ENCODE results near the gene MRPL46. TPM values are rescaled to one million over a fixed set of nuclear protein-coding genes. Genes with fewer than 3 reads are reported as not detected.

Gene MRPL46
- polyA plus RNA-seq, 1 donor = 28.6 TPM

DNA sequence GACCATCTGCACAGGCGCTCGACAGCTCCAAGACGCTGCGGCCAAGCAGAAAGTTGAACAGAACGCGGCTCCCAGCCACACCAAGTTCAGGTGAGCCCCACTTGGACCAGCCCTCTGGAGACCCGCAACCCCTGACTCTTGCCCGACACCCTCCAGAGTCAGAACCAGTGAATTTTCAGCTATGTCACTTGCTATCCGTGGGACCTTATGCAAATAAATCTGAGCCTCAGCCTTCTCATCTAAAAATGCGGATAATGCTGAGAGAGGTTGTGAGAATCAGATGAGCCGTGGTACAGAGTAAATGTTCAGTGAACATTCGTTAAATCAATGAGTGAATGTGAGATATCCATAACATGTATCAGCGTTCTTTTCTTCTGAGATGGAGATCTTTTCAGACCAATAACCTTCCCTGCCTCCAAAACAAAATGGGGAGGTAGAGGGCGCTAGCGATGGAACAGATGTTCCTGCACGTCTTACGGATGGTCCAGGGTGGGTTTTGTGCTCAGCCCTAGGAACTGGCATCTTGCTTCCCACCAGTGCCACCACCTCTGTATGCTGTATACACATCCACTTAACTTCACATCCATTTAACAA is 844 bp upstream of the MRPL46 start:
- WGBS (ENCODE audit: insufficient coverage, low lambda C conversion rate) = 0% methylated on average over 1 of the region's 17 CpGs
- Histone ChIP-seq H3K4me1 (ENCODE audit: control insufficient read depth, insufficient read depth, low read length) (no peaks in the 10 kb centered on the region), H3K9me3 (ENCODE audit: control insufficient read depth, low read depth, low read length) (no peaks in the 10 kb centered on the region), H3K36me3 (ENCODE audit: control insufficient read depth, insufficient read depth, low read length) (peaks cover 38% of the 10 kb centered on the region), H3K27me3 (ENCODE audit: control insufficient read depth, insufficient read depth, low read length) (no peaks in the 10 kb centered on the region), H3K4me3 (ENCODE audit: low read length) (peak overlapping the region; percentile 90), H3K27ac (ENCODE audit: low read length) (no peak overlapping the region)
- DNase-seq = peak; percentile 8 to 12

DNA sequence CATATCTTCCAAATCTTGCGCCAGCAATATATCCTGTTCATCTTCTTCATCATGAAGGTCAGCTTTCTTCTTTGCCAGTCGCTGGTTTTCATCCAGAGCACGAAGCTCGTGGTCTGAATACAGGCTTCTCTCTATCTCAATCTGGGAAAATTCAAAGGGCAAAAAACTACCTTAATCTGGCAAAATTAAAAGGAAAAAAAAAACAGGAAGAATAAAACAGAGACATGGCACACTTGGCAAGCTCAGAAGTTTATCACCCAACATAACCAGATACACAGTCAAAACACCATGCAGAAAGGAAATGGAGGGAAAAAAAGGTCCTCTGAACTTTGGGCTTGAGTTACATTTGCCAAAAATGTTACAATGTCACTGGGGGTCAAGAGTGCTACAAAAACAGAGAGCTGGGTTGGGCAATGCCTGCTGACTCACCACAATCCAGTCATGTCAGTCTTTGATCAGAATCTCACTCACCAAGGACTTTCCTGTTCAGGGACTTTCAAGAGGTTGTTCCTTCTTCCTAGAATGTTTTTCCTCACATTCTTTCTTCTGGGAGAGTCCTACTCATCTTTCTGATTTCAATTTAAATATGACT is 1.5 kb downstream of the MRPL46 start:
- DNase-seq = peak in 1 of 2 donors; percentile 25

DNA sequence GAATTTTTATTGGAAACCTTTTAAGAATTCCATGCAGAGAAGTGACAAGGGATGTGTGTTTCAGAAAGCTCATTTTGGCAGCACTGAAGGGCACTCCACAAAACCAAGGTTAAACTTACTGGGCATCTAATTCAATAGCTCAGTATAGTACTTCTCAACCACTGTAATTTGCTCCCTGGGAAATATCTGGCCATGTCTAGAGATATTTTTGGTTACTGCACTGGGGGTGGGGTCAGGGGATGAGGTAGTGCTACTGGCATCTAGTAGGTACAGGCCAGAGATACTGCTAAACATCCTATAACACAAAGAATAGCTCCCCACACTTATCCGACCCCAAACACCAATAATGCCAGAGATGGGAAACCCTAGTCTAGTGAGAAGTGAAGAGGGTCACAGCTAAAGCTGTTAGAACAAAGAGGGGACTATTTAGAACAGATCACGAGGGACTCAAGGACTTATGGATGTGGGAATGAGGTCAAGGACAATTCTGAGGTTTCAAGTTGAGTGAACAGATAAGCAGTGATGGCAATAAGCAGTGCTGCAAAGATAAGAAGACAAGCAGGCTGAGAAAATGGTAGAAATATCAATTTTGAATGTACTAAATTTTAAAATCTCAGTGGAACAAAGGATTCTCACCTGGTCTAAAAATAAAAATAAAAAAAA is 3.2 kb downstream of the MRPL46 start:
- Histone ChIP-seq H3K27me3 (ENCODE audit: control insufficient read depth, insufficient read depth, low read length) (no peaks in the 10 kb centered on the region), H3K36me3 (ENCODE audit: control insufficient read depth, insufficient read depth, low read length) (peaks cover 50% of the 10 kb centered on the region), H3K27ac (ENCODE audit: low read length) (no peak overlapping the region), H3K9me3 (ENCODE audit: control insufficient read depth, low read depth, low read length) (no peaks in the 10 kb centered on the region), H3K4me1 (ENCODE audit: control insufficient read depth, insufficient read depth, low read length) (no peaks in the 10 kb centered on the region), H3K4me3 (ENCODE audit: low read length) (no peak overlapping the region)
- DNase-seq = no peak
- 40% methylated on average over 1 of the region's 2 CpGs for WGBS (ENCODE audit: insufficient coverage, low lambda C conversion rate)

More for the DNA sequence above, 1.5 kb downstream of the MRPL46 start:
- H3K27me3 ChIP-seq (ENCODE audit: control insufficient read depth, insufficient read depth, low read length) = no peaks in the 10 kb centered on the region
- H3K27ac ChIP-seq (ENCODE audit: low read length) = no peak overlapping the region
- H3K9me3 ChIP-seq (ENCODE audit: control insufficient read depth, low read depth, low read length) = no peaks in the 10 kb centered on the region
- H3K36me3 ChIP-seq (ENCODE audit: control insufficient read depth, insufficient read depth, low read length) = peaks cover 34% of the 10 kb centered on the region
- WGBS (ENCODE audit: insufficient coverage, low lambda C conversion rate) = 100% methylated on average over 3 of the region's 4 CpGs
- H3K4me3 ChIP-seq (ENCODE audit: low read length) = no peak overlapping the region
- no peaks in the 10 kb centered on the region for H3K4me1 ChIP-seq (ENCODE audit: control insufficient read depth, insufficient read depth, low read length)

DNA sequence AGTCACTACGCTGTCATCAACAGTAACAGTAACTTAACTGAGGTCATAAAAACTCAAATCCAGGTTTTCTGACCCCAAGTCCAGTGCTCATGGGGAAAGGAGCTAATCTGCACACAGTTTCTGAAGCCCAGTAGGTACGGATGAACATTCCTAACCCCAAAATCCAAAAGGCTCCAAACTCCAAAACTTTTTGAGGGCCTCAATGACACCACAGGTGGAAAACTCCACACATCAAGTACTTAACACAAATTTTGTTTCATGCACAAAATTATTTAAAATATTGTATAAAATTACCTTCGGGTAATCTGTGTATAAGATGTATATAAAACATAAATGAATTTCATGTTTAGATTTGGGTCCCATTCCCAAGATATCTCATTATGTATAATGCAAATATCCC is 10.5 kb downstream of the MRPL46 start:
- peaks cover 3% of the 10 kb centered on the region for H3K4me1 ChIP-seq (ENCODE audit: control insufficient read depth, insufficient read depth, low read length)
- WGBS (ENCODE audit: insufficient coverage, low lambda C conversion rate) = 80% methylated on average over 1 of the region's 3 CpGs
- H3K27me3 ChIP-seq (ENCODE audit: control insufficient read depth, insufficient read depth, low read length) = no peaks in the 10 kb centered on the region
- H3K36me3 ChIP-seq (ENCODE audit: control insufficient read depth, insufficient read depth, low read length) = peaks cover 34% of the 10 kb centered on the region
- H3K4me3 ChIP-seq (ENCODE audit: low read length) = no peak overlapping the region
- no peaks in the 10 kb centered on the region for H3K9me3 ChIP-seq (ENCODE audit: control insufficient read depth, low read depth, low read length)
- no peak overlapping the region for H3K27ac ChIP-seq (ENCODE audit: low read length)
- DNase-seq = no peak

DNA sequence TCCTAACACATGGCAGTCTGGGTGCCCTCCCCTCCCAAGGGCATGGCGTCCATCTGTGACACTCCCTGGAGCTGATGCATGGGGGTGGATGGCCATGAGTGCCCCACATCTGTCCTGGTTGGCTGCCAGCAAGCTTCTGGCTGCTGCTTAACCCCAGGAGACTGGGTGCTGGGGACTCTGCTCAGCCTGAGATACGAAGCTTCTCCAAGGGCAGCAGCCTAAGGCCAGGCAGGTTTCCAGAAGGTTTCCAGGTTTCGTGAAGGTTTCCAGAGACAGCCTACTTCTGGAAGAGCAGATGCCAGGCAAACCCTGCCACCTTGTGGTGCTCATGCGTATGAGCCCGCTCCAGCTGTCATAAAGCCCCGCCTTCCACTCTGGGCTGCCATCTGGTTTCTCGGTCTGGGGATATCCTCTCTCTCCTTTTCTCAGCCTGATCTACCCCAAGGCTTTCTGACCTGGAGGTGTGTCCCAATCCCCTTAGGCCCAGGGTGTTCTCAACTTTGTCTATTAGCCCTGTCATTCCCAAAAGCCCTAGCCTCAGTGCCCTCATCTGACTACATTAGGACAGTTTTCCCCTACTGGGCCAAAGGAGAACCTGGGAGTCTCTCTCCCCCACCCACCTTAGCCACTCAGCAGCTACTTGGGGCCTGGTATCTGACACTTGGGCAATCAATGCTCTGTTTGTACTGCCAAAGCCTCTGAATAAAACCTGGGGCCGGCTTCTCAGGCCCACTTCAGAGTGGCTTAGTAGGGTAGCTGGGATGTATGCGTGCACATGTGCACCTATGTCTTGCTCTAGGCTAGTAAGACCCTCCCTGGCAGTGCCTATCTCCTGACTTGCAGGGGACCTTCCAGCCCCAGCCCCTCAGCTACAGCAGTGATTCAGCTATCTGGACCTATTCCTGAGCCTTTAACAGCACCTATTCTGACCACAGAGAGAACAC is 12.0 kb downstream of the MRPL46 start:
- no peaks in the 10 kb centered on the region for H3K27me3 ChIP-seq (ENCODE audit: control insufficient read depth, insufficient read depth, low read length)
- no peak overlapping the region for H3K4me3 ChIP-seq (ENCODE audit: low read length)
- 0% methylated on average over 2 of the region's 9 CpGs for WGBS (ENCODE audit: insufficient coverage, low lambda C conversion rate)
- H3K4me1 ChIP-seq (ENCODE audit: control insufficient read depth, insufficient read depth, low read length) = peaks cover 3% of the 10 kb centered on the region
- no peak overlapping the region for H3K27ac ChIP-seq (ENCODE audit: low read length)
- DNase-seq = peak; percentile 63 to 71
- H3K9me3 ChIP-seq (ENCODE audit: control insufficient read depth, low read depth, low read length) = no peaks in the 10 kb centered on the region
- peaks cover 27% of the 10 kb centered on the region for H3K36me3 ChIP-seq (ENCODE audit: control insufficient read depth, insufficient read depth, low read length)

DNA sequence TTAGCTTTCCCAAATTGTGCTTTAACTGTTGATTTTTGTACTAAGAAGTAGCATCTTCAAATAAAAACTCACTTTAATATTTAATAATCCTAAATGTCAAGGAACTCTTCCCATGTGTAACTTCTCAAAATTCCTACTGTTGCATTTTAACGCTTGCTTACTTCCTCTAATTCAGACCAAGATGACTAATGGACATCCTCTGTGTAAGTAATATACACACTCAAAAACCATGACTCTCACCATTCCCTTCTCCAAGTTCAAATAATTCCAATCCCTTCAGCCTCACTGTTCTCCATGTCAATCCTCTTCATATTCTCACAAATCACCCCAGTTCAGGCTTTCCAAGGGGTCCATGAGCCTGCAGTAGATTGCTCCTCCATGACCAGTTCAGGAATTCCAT is 13.0 kb downstream of the MRPL46 start:
- no peak for DNase-seq
- no peaks in the 10 kb centered on the region for H3K27me3 ChIP-seq (ENCODE audit: control insufficient read depth, insufficient read depth, low read length)
- no peak overlapping the region for H3K4me3 ChIP-seq (ENCODE audit: low read length)
- H3K9me3 ChIP-seq (ENCODE audit: control insufficient read depth, low read depth, low read length) = no peaks in the 10 kb centered on the region
- no peak overlapping the region for H3K27ac ChIP-seq (ENCODE audit: low read length)
- no CpG with 5 or more reads among the region's 1 CpG for WGBS (ENCODE audit: insufficient coverage, low lambda C conversion rate)
- H3K36me3 ChIP-seq (ENCODE audit: control insufficient read depth, insufficient read depth, low read length) = peaks cover 18% of the 10 kb centered on the region
- H3K4me1 ChIP-seq (ENCODE audit: control insufficient read depth, insufficient read depth, low read length) = peaks cover 3% of the 10 kb centered on the region

DNA sequence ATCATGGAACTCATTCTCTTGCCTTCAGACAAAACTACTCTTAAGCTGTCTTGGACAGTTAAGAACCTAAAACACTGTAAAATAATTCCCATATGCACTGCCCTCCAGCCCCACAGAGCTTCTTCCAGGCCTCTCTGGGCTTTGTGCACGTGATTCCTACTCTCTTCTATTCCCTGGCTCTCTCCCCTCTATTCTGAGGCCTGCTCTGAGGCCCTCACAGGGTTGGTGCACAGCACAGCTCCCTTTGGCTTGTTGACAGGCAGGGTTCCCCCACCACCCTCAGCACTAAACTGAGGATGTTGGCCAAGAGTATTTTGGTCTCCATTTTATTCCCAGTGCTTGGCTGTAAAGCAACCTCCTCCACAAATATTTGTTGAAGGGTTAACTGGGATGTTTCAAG is 13.5 kb downstream of the MRPL46 start:
- Histone ChIP-seq H3K27ac (ENCODE audit: low read length) (no peak overlapping the region), H3K27me3 (ENCODE audit: control insufficient read depth, insufficient read depth, low read length) (no peaks in the 10 kb centered on the region), H3K4me3 (ENCODE audit: low read length) (no peak overlapping the region), H3K36me3 (ENCODE audit: control insufficient read depth, insufficient read depth, low read length) (peaks cover 12% of the 10 kb centered on the region), H3K4me1 (ENCODE audit: control insufficient read depth, insufficient read depth, low read length) (peaks cover 3% of the 10 kb centered on the region), H3K9me3 (ENCODE audit: control insufficient read depth, low read depth, low read length) (no peaks in the 10 kb centered on the region)
- no CpG with 5 or more reads among the region's 1 CpG for WGBS (ENCODE audit: insufficient coverage, low lambda C conversion rate)
- DNase-seq = no peak

DNA sequence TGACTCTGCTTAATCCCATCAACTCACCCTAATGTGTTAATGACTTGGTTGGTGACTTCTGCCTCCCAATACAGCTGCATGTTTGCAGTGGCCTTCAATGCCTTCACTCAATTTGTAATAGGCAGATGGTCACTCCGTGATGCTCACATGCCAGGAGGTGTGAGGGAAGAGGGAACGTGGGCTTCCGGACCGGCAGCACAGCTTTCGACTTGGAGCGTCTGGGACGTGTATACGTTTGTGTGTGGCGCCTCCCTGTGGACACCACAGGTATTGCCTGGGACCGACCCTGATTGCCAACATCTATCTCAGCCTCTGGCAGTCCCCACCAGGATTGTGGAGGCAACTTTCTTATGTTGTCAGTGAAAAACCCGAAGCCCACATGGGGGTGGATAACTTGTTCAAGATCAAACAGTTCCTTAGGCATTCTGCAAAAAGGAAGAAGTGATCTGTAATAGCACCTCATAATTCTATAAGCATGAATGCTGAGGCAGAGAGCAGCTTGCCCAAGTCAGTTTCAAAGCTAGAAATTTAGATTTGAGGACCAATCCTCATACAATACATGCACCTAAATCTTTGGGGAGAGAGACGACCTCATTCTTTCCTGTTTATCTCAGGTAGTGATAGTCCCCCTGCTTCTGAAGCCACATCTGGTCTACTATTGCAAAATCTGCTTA is 16.9 kb downstream of the MRPL46 start:
- DNase-seq = peak; percentile 53 to 62
- Histone ChIP-seq H3K4me3 (ENCODE audit: low read length) (no peak overlapping the region), H3K36me3 (ENCODE audit: control insufficient read depth, insufficient read depth, low read length) (no peaks in the 10 kb centered on the region), H3K27me3 (ENCODE audit: control insufficient read depth, insufficient read depth, low read length) (no peaks in the 10 kb centered on the region), H3K4me1 (ENCODE audit: control insufficient read depth, insufficient read depth, low read length) (peaks cover 3% of the 10 kb centered on the region), H3K27ac (ENCODE audit: low read length) (no peak overlapping the region), H3K9me3 (ENCODE audit: control insufficient read depth, low read depth, low read length) (no peaks in the 10 kb centered on the region)
- no CpG with 5 or more reads among the region's 12 CpGs for WGBS (ENCODE audit: insufficient coverage, low lambda C conversion rate)

DNA sequence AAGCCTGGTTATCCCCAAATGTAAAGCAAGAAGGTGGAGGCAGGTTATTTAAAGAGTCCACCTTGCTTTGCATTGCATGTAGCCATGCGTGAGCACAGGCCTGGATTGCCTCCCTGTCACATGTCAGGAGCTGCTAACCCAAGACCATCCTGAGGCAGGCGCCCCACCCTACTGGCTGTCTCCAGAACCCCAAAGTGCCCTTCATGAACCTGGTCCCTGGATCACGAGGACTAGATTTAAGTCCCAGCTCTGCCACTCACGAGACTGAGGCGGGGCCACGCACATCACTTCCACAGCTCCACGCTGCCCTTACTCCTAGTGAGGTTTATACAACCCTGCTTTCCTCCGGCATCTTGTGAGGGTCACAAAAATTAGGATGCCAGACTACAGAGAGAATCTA is 17.6 kb downstream of the MRPL46 start:
- no peak for DNase-seq
- Histone ChIP-seq H3K4me3 (ENCODE audit: low read length) (no peak overlapping the region), H3K4me1 (ENCODE audit: control insufficient read depth, insufficient read depth, low read length) (no peaks in the 10 kb centered on the region), H3K36me3 (ENCODE audit: control insufficient read depth, insufficient read depth, low read length) (no peaks in the 10 kb centered on the region), H3K27ac (ENCODE audit: low read length) (no peak overlapping the region), H3K27me3 (ENCODE audit: control insufficient read depth, insufficient read depth, low read length) (no peaks in the 10 kb centered on the region), H3K9me3 (ENCODE audit: control insufficient read depth, low read depth, low read length) (no peaks in the 10 kb centered on the region)
- WGBS (ENCODE audit: insufficient coverage, low lambda C conversion rate) = no CpG with 5 or more reads among the region's 8 CpGs

DNA sequence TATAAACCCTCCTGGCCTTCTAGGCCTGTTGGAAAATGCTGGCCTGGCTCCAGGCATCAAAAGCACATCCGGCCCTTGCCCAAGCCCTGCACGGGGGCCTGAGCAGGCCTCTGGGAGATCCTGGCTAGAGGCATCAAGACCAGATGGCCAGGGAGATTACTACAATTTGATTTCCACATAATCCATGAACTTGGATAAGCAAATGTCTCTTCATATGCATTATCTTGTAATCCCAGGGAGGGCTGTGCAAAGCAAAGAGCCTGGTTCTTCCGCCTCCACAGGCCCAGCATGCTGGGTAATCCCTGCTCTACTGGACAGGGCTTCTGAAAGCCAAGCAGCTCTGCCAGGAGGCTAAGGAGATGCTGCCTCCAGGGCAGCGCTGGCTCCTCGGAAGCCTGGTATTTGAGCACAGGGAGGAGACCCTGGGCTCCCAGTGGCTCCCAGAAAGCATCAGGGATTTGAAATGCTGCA is 18.2 kb downstream of the MRPL46 start:
- H3K4me1 ChIP-seq (ENCODE audit: control insufficient read depth, insufficient read depth, low read length) = no peaks in the 10 kb centered on the region
- DNase-seq = no peak
- no peak overlapping the region for H3K27ac ChIP-seq (ENCODE audit: low read length)
- WGBS (ENCODE audit: insufficient coverage, low lambda C conversion rate) = no CpG with 5 or more reads among the region's 5 CpGs
- no peak overlapping the region for H3K4me3 ChIP-seq (ENCODE audit: low read length)
- H3K27me3 ChIP-seq (ENCODE audit: control insufficient read depth, insufficient read depth, low read length) = no peaks in the 10 kb centered on the region
- H3K36me3 ChIP-seq (ENCODE audit: control insufficient read depth, insufficient read depth, low read length) = no peaks in the 10 kb centered on the region
- peaks cover 3% of the 10 kb centered on the region for H3K9me3 ChIP-seq (ENCODE audit: control insufficient read depth, low read depth, low read length)
